Measurements from ENCODE around the gene EPHB2.

Gene EPHB2

GRCh38 chr1:22782406-22782805 lies 71.8 kb downstream of the EPHB2 start:
- no peaks in the 10 kb centered on the region for H3K4me1 ChIP-seq (ENCODE audit: control insufficient read depth, insufficient read depth, low read length)
- ChIA-PET CTCF (interaction anchor here (0.6 kb wide), 1 partner anchor 81 kb away, joined by 3 read pairs; no protein-coding TSS in a partner anchor), POLR2A (no interaction called here)
- H3K27ac ChIP-seq (ENCODE audit: extremely low read depth, low read depth, low read length), result no peak overlapping the region
- no peaks in the 10 kb centered on the region for H3K9me3 ChIP-seq (ENCODE audit: control insufficient read depth, insufficient read depth, low read depth, low read length)
- no peak for TF ChIP-seq ZNF626 (tag by site-specific recombination; IDR thresholded peaks at IDR 0.05)
- no peak for TF ChIP-seq ZNF211 (tag by site-specific recombination; IDR thresholded peaks at IDR 0.05; ENCODE audit: low read depth)
- TF ChIP-seq ZNF514 (tag by site-specific recombination; IDR thresholded peaks at IDR 0.05), result no peak
- no peak for TF ChIP-seq ZNF398 (tag by site-specific recombination; IDR thresholded peaks at IDR 0.05)
- TF ChIP-seq ZNF549 (tag by site-specific recombination; IDR thresholded peaks at IDR 0.05), result no peak
- no peak for TF ChIP-seq BCL6B (tag by site-specific recombination; IDR thresholded peaks at IDR 0.05)
- no peak for TF ChIP-seq ZBTB48 (tag by site-specific recombination; IDR thresholded peaks at IDR 0.05)
- TF ChIP-seq ZNF791 (tag by site-specific recombination; IDR thresholded peaks at IDR 0.05), result no peak
- no peak for TF ChIP-seq RBAK (tag by site-specific recombination; IDR thresholded peaks at IDR 0.05)
- TF ChIP-seq ZNF518A (tag by site-specific recombination; conservative IDR thresholded peaks at IDR 0.05; ENCODE audit: low read depth), result no peak
- TF ChIP-seq ZNF558 (tag by site-specific recombination; IDR thresholded peaks at IDR 0.05), result no peak
- no peak overlapping the region for H3K4me3 ChIP-seq (ENCODE audit: low read depth, low read length)
- H3K36me3 ChIP-seq (ENCODE audit: control insufficient read depth in 2 of 2, insufficient read depth in 1 of 2, low read length in 2 of 2), result peaks cover 0 to 13% of the 10 kb centered on the region in 2 experiments; a peak in 1 of 3 replicates

- POLR2A ChIA-PET, result no interaction called here
Observed at GRCh38 chr1:22784317-22784716, 73.7 kb downstream of the EPHB2 start.

GRCh38 chr1:22784737-22785136 lies 74.1 kb downstream of the EPHB2 start:
- CTCF ChIA-PET, result no interaction called here
- POLR2A ChIA-PET, result no interaction called here
- no peaks in the 10 kb centered on the region for H3K4me1 ChIP-seq (ENCODE audit: control insufficient read depth, insufficient read depth, low read length)
- no peak for TF ChIP-seq ZBTB49 (tag by site-specific recombination; IDR thresholded peaks at IDR 0.05; ENCODE audit: low read depth)
- TF ChIP-seq ZNF501 (tag by site-specific recombination; IDR thresholded peaks at IDR 0.05), result no peak
- no peak for TF ChIP-seq ZSCAN18 (tag by site-specific recombination; IDR thresholded peaks at IDR 0.05)
- no peak for TF ChIP-seq ELK4 (IDR thresholded peaks at IDR 0.05; ENCODE audit: borderline replicate concordance, low read depth, low read length)
- no peak for TF ChIP-seq ZNF548 (tag by site-specific recombination; IDR thresholded peaks at IDR 0.05)
- TF ChIP-seq ZNF24 (tag by site-specific recombination; IDR thresholded peaks at IDR 0.05), result no peak

More at GRCh38 chr1:22784317-22784716, 73.7 kb downstream of the EPHB2 start:
- TF ChIP-seq KLF8 (tag by site-specific recombination; IDR thresholded peaks at IDR 0.05) (no peak), ZBTB8A (tag by site-specific recombination; IDR thresholded peaks at IDR 0.05) (no peak), SP7 (tag by site-specific recombination; IDR thresholded peaks at IDR 0.05) (no peak), ZXDB (tag by site-specific recombination; IDR thresholded peaks at IDR 0.05) (no peak), ZNF791 (tag by site-specific recombination; IDR thresholded peaks at IDR 0.05) (no peak)
- Histone ChIP-seq H3K27ac (ENCODE audit: extremely low read depth, low read depth, low read length) (no peak overlapping the region), H3K9me3 (ENCODE audit: control insufficient read depth, insufficient read depth, low read depth, low read length) (no peaks in the 10 kb centered on the region), H3K4me3 (ENCODE audit: low read depth, low read length) (no peak overlapping the region), H3K4me1 (ENCODE audit: control insufficient read depth, insufficient read depth, low read length) (no peaks in the 10 kb centered on the region), H3K36me3 (ENCODE audit: control insufficient read depth in 2 of 2, insufficient read depth in 1 of 2, low read length in 2 of 2) (peaks cover 0 to 13% of the 10 kb centered on the region in 2 experiments; a peak in 1 of 3 replicates)
- CTCF ChIA-PET, result interaction anchor here (0.7 kb wide), 1 partner anchor 59 kb away, joined by 3 read pairs; no protein-coding TSS in a partner anchor

More at GRCh38 chr1:22784737-22785136, 74.1 kb downstream of the EPHB2 start:
- H3K27ac ChIP-seq (ENCODE audit: extremely low read depth, low read depth, low read length), result no peak overlapping the region
- peaks cover 0 to 13% of the 10 kb centered on the region in 2 experiments; a peak in 1 of 3 replicates for H3K36me3 ChIP-seq (ENCODE audit: control insufficient read depth in 2 of 2, insufficient read depth in 1 of 2, low read length in 2 of 2)
- no peak overlapping the region for H3K4me3 ChIP-seq (ENCODE audit: low read depth, low read length)
- no peaks in the 10 kb centered on the region for H3K9me3 ChIP-seq (ENCODE audit: control insufficient read depth, insufficient read depth, low read depth, low read length)

Data from HEK293 (cell line).